ENCODE measurements around the gene CALCB.
"Not testable (repeated sequence)": the region's sequence is repeated elsewhere in the genome, so short reads cannot be mapped to it uniquely, and the experiment has no call there.

The CALCB gene

GRCh38 chr11:15055620-15056356 is 17.6 kb upstream of the CALCB start:
- H3K36me3 ChIP-seq (ENCODE audit: control insufficient read depth, insufficient read depth, low read length) = no peaks in the 10 kb centered on the region
- H3K4me3 ChIP-seq (ENCODE audit: low read length) = no peak overlapping the region
- no peak overlapping the region for H3K27ac ChIP-seq (ENCODE audit: low read depth, low read length)
- H3K4me1 ChIP-seq (ENCODE audit: control insufficient read depth, insufficient read depth, low read length) = no peaks in the 10 kb centered on the region
- no peaks in the 10 kb centered on the region for H3K27me3 ChIP-seq (ENCODE audit: control insufficient read depth, insufficient read depth, low read length)
- no peak overlapping the region for H3K9ac ChIP-seq (ENCODE audit: low read length)

- Histone ChIP-seq H3K27me3 (ENCODE audit: control insufficient read depth, insufficient read depth, low read length) (no peaks in the 10 kb centered on the region), H3K4me3 (ENCODE audit: low read length) (no peak overlapping the region), H3K9ac (ENCODE audit: low read length) (no peak overlapping the region), H3K36me3 (ENCODE audit: control insufficient read depth, insufficient read depth, low read length) (no peaks in the 10 kb centered on the region), H3K4me1 (ENCODE audit: control insufficient read depth, insufficient read depth, low read length) (no peaks in the 10 kb centered on the region), H3K27ac (ENCODE audit: low read depth, low read length) (no peak overlapping the region)
Measured at GRCh38 chr11:15057329-15057728, 16.1 kb upstream of the CALCB start.

- H3K27me3 ChIP-seq (ENCODE audit: control insufficient read depth, insufficient read depth, low read length) = no peaks in the 10 kb centered on the region
- H3K36me3 ChIP-seq (ENCODE audit: control insufficient read depth, insufficient read depth, low read length) = no peaks in the 10 kb centered on the region
- H3K4me1 ChIP-seq (ENCODE audit: control insufficient read depth, insufficient read depth, low read length) = no peaks in the 10 kb centered on the region
- no peak overlapping the region for H3K9ac ChIP-seq (ENCODE audit: low read length)
- no peak overlapping the region for H3K27ac ChIP-seq (ENCODE audit: low read depth, low read length)
- H3K4me3 ChIP-seq (ENCODE audit: low read length) = no peak overlapping the region
Measured at GRCh38 chr11:15059132-15059915, 14.1 kb upstream of the CALCB start.

- Histone ChIP-seq H3K4me3 (ENCODE audit: low read length) (no peak overlapping the region), H3K4me1 (ENCODE audit: control insufficient read depth, insufficient read depth, low read length) (no peaks in the 10 kb centered on the region), H3K9ac (ENCODE audit: low read length) (no peak overlapping the region), H3K36me3 (ENCODE audit: control insufficient read depth, insufficient read depth, low read length) (no peaks in the 10 kb centered on the region), H3K27me3 (ENCODE audit: control insufficient read depth, insufficient read depth, low read length) (no peaks in the 10 kb centered on the region), H3K27ac (ENCODE audit: low read depth, low read length) (no peak overlapping the region)
Measured at GRCh38 chr11:15062599-15062998, 10.8 kb upstream of the CALCB start.

- not testable (repeated sequence) for H3K9ac ChIP-seq (ENCODE audit: low read length)
Measured at GRCh38 chr11:15069751-15070150, 3.6 kb upstream of the CALCB start.

GRCh38 chr11:15071556-15072255 is 1.7 kb upstream of the CALCB start:
- Histone ChIP-seq H3K27me3 (ENCODE audit: control insufficient read depth, insufficient read depth, low read length) (peaks cover 10% of the 10 kb centered on the region), H3K27ac (ENCODE audit: low read depth, low read length) (no peak overlapping the region), H3K4me3 (ENCODE audit: low read length) (no peak overlapping the region), H3K36me3 (ENCODE audit: control insufficient read depth, insufficient read depth, low read length) (no peaks in the 10 kb centered on the region), H3K9ac (ENCODE audit: low read length) (no peak overlapping the region), H3K4me1 (ENCODE audit: control insufficient read depth, insufficient read depth, low read length) (peaks cover 8% of the 10 kb centered on the region)

More at GRCh38 chr11:15069751-15070150, 3.6 kb upstream of the CALCB start:
- not testable (repeated sequence) for H3K27ac ChIP-seq (ENCODE audit: low read depth, low read length); H3K36me3 ChIP-seq (ENCODE audit: control insufficient read depth, insufficient read depth, low read length); H3K4me3 ChIP-seq (ENCODE audit: low read length); H3K4me1 ChIP-seq (ENCODE audit: control insufficient read depth, insufficient read depth, low read length); H3K27me3 ChIP-seq (ENCODE audit: control insufficient read depth, insufficient read depth, low read length)

GRCh38 chr11:15072551-15073143 is 746 bp upstream of the CALCB start:
- H3K27me3 ChIP-seq (ENCODE audit: control insufficient read depth, insufficient read depth, low read length) = peaks cover 10% of the 10 kb centered on the region
- H3K9ac ChIP-seq (ENCODE audit: low read length) = no peak overlapping the region
- no peak overlapping the region for H3K27ac ChIP-seq (ENCODE audit: low read depth, low read length)
- H3K36me3 ChIP-seq (ENCODE audit: control insufficient read depth, insufficient read depth, low read length) = no peaks in the 10 kb centered on the region
- peaks cover 8% of the 10 kb centered on the region for H3K4me1 ChIP-seq (ENCODE audit: control insufficient read depth, insufficient read depth, low read length)
- no peak overlapping the region for H3K4me3 ChIP-seq (ENCODE audit: low read length)

- H3K36me3 ChIP-seq (ENCODE audit: control insufficient read depth, insufficient read depth, low read length) = no peaks in the 10 kb centered on the region
- H3K4me1 ChIP-seq (ENCODE audit: control insufficient read depth, insufficient read depth, low read length) = peaks cover 8% of the 10 kb centered on the region
- H3K27me3 ChIP-seq (ENCODE audit: control insufficient read depth, insufficient read depth, low read length) = peaks cover 10% of the 10 kb centered on the region
- no peak overlapping the region for H3K27ac ChIP-seq (ENCODE audit: low read depth, low read length)
- H3K9ac ChIP-seq (ENCODE audit: low read length) = no peak overlapping the region
- H3K4me3 ChIP-seq (ENCODE audit: low read length) = peak overlapping the region; percentile 53
Measured at GRCh38 chr11:15074206-15075161, 1.1 kb downstream of the CALCB start.

GRCh38 chr11:15075162-15075526 is 1.8 kb downstream of the CALCB start:
- Histone ChIP-seq H3K27ac (ENCODE audit: low read depth, low read length) (no peak overlapping the region), H3K4me1 (ENCODE audit: control insufficient read depth, insufficient read depth, low read length) (peaks cover 8% of the 10 kb centered on the region), H3K27me3 (ENCODE audit: control insufficient read depth, insufficient read depth, low read length) (peaks cover 10% of the 10 kb centered on the region), H3K36me3 (ENCODE audit: control insufficient read depth, insufficient read depth, low read length) (no peaks in the 10 kb centered on the region), H3K9ac (ENCODE audit: low read length) (no peak overlapping the region), H3K4me3 (ENCODE audit: low read length) (no peak overlapping the region)

- no peaks in the 10 kb centered on the region for H3K4me1 ChIP-seq (ENCODE audit: control insufficient read depth, insufficient read depth, low read length)
- no peak overlapping the region for H3K9ac ChIP-seq (ENCODE audit: low read length)
- no peaks in the 10 kb centered on the region for H3K36me3 ChIP-seq (ENCODE audit: control insufficient read depth, insufficient read depth, low read length)
- no peak overlapping the region for H3K4me3 ChIP-seq (ENCODE audit: low read length)
- no peaks in the 10 kb centered on the region for H3K27me3 ChIP-seq (ENCODE audit: control insufficient read depth, insufficient read depth, low read length)
- H3K27ac ChIP-seq (ENCODE audit: low read depth, low read length) = no peak overlapping the region
Measured at GRCh38 chr11:15091175-15091574, 17.8 kb downstream of the CALCB start.

- Histone ChIP-seq H3K4me1 (ENCODE audit: control insufficient read depth, insufficient read depth, low read length) (no peaks in the 10 kb centered on the region), H3K27ac (ENCODE audit: low read depth, low read length) (no peak overlapping the region), H3K4me3 (ENCODE audit: low read length) (no peak overlapping the region), H3K27me3 (ENCODE audit: control insufficient read depth, insufficient read depth, low read length) (no peaks in the 10 kb centered on the region), H3K9ac (ENCODE audit: low read length) (no peak overlapping the region), H3K36me3 (ENCODE audit: control insufficient read depth, insufficient read depth, low read length) (no peaks in the 10 kb centered on the region)
Measured at GRCh38 chr11:15091625-15092024, 18.2 kb downstream of the CALCB start.

Measured in rectal smooth muscle tissue (tissue), 1 donor.